GM12872 (cell line): ENCODE measurements around the gene KCNJ4.

Experiments used
- CTCF ChIP-seq: IDR thresholded peaks from 3 replicates; pipeline ENCODE4 v1.5.1; 2011; ENCODE audit warnings: low read depth, mild to moderate bottlenecking, low read length, moderate library complexity; ENCODE audit not compliant: insufficient read depth

KCNJ4 gene

DNA sequence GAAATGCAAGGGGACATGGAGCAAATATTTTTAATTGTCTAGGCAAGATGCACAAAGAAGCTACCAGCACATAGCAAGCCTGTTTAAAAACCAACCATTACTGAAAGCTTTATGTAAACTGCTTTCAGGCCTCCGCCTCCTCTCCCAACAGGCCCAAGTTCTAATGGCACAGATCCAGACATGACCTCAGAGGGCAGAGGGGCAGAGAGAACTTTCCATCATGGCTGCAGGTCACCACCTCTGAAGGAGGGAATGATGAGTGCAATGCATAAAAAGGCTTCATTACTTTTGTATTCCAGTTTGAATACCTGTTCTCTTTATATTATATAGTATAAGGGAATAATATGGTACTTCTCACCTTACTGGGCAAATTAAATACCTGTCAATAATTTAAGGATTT lies 35.9 kb upstream of the KCNJ4 start:
- no peak for TF ChIP-seq CTCF

GRCh38 chr22:38490475-38490874 lies 35.5 kb upstream of the KCNJ4 start:
- no peak for TF ChIP-seq CTCF

DNA sequence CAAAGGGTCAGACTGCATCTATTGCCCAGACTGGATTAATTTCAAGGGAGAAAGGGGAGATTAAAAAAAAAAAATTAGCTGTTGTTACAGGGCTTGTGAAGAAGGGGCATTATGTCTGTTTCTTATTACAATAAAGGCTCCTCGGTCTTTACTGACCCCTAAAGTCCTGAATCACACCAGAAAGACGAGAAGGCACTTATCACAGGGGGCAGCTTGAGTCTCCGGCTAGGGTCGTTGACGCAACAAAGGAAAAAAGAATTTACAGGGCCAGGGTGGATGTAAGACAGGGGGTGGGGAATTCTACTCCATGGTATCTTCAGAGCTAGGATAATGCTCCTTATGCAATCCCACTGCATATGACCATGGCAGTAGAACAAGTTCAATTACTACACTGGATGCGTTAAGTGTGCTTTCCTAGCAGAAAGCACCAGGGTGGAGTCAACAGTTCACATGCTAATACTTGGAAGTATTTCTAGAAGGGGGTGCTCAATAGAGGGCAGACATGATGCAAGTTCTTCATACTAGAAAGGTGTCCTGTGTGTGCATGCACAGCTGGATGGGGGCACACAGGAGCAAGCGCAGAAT lies 34.7 kb upstream of the KCNJ4 start:
- no peak for TF ChIP-seq CTCF

- no peak for TF ChIP-seq CTCF
These were observed 34.1 kb upstream of the KCNJ4 start for GRCh38 chr22:38489142-38489541.

- no peak for TF ChIP-seq CTCF
These were observed 32.9 kb upstream of the KCNJ4 start for GRCh38 chr22:38487946-38488345.

DNA sequence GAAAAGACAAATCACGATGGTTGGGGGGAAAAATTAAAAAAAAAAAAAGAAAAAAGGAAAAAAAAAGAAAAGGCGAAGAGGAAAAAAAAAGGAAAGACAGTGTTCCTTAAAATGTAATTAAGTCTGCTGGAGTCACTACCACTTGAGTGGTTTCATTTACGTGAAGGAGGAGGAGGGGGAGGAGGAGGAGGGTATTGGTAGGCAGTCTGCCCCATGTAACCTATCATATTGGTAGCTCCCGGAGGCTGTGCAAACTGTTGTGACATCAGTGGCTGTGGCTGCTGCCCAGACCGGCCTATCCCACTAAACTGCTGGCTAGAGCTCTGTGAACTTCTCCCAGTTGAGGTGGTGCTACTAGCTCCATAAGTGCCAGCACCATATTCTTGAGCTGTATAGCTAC lies 30.8 kb upstream of the KCNJ4 start:
- TF ChIP-seq CTCF, result no peak

DNA sequence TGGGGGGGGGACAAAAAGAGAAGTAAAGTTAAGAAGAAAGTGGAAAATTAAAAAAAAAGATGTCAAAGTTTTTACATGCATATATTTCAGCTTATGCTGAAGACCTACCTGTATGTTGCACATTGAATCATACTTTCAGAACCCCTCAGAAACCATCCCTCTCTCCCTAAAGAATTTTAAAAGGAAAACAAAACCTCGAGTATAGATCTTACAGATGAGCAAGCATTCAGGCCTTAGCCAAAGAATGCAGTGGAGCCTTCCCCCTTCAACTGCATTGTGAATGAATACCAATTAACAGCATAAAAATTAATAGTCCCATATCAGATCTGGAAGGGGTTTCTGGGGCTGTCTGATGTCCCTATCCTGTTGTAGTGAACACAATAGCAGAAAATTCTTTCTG lies 29.2 kb upstream of the KCNJ4 start:
- TF ChIP-seq CTCF, result no peak
